ENCODE data around the gene ANKS1A. TPM values are rescaled to one million over a fixed set of nuclear protein-coding genes. Genes with fewer than 3 reads are reported as not detected.

ANKS1A gene
- total and polyA plus RNA-seq, 7 experiments from 2014 or later: 2.1 to 14.8 (median 9.6) TPM

- POLR2A ChIA-PET: no interaction called here
- H3K36me3 Mint-ChIP-seq: peaks cover 0 to 26% (median 14%) of the 10 kb centered on the region in 5 donors
- H3K36me3 ChIP-seq (ENCODE audit: control insufficient read depth in 2 of 3, insufficient read depth in 3 of 3, low read length in 3 of 3): no peaks in the 10 kb centered on the region
- ATAC-seq: no peak
- no peaks in the 10 kb centered on the region for H3K9me3 ChIP-seq (ENCODE audit: control insufficient read depth in 2 of 3, low read length in 3 of 3)
- no peaks in the 10 kb centered on the region for H3K27me3 Mint-ChIP-seq
- H3K27ac Mint-ChIP-seq: no peak overlapping the region
- H3K4me1 Mint-ChIP-seq: peaks cover 0 to 15% (median 5%) of the 10 kb centered on the region in 7 donors
- CTCF ChIA-PET: interaction anchor here (0.5 to 0.7 kb wide), 2 partner anchors 176 to 1360 kb away, joined by 3 to 6 read pairs; partner anchors contain the start of gene BAK1
- no peak for DNase-seq
- H3K4me1 ChIP-seq (ENCODE audit: control insufficient read depth in 2 of 2, insufficient read depth in 2 of 2, low read length in 2 of 2): no peaks in the 10 kb centered on the region
- H3K4me3 ChIP-seq (ENCODE audit: low read length): no peak overlapping the region
- intact Hi-C loops (cut with micrococcal nuclease): no loop called here
- no peaks in the 10 kb centered on the region for H3K27me3 ChIP-seq (ENCODE audit: control insufficient read depth in 2 of 2, insufficient read depth in 2 of 2, low read length in 2 of 2)
- no peak overlapping the region for H3K4me3 Mint-ChIP-seq
- H3K27ac ChIP-seq (ENCODE audit: low read depth, low read length): no peak overlapping the region
- no peaks in the 10 kb centered on the region for H3K9me3 Mint-ChIP-seq
These were observed 51.0 kb downstream of the ANKS1A start for GRCh38 chr6:34940030-34940434.

- Mint-ChIP-seq H3K27me3 (no peaks in the 10 kb centered on the region), H3K9me3 (no peaks in the 10 kb centered on the region), H3K4me1 (peaks cover 0 to 15% (median 5%) of the 10 kb centered on the region in 7 donors), H3K36me3 (peaks cover 0 to 26% (median 14%) of the 10 kb centered on the region in 5 donors), H3K27ac (no peak overlapping the region), H3K4me3 (no peak overlapping the region)
- H3K9me3 ChIP-seq (ENCODE audit: control insufficient read depth in 2 of 3, low read length in 3 of 3): no peaks in the 10 kb centered on the region
- ATAC-seq (no peak), DNase-seq (no peak)
- no peaks in the 10 kb centered on the region for H3K4me1 ChIP-seq (ENCODE audit: control insufficient read depth in 2 of 2, insufficient read depth in 2 of 2, low read length in 2 of 2)
- CTCF ChIA-PET: no interaction called here
- H3K27ac ChIP-seq (ENCODE audit: low read depth, low read length): no peak overlapping the region
- intact Hi-C loops (cut with micrococcal nuclease): no loop called here
- POLR2A ChIA-PET: no interaction called here
- no peaks in the 10 kb centered on the region for H3K27me3 ChIP-seq (ENCODE audit: control insufficient read depth in 2 of 2, insufficient read depth in 2 of 2, low read length in 2 of 2)
- H3K4me3 ChIP-seq (ENCODE audit: low read length): no peak overlapping the region
- no peaks in the 10 kb centered on the region for H3K36me3 ChIP-seq (ENCODE audit: control insufficient read depth in 2 of 3, insufficient read depth in 3 of 3, low read length in 3 of 3)
These were observed 52.4 kb downstream of the ANKS1A start for GRCh38 chr6:34941421-34941820.

- no peaks in the 10 kb centered on the region for H3K9me3 Mint-ChIP-seq
- Histone ChIP-seq H3K27me3 (ENCODE audit: control insufficient read depth in 2 of 2, insufficient read depth in 2 of 2, low read length in 2 of 2) (no peaks in the 10 kb centered on the region), H3K4me3 (ENCODE audit: low read length) (no peak overlapping the region), H3K9me3 (ENCODE audit: control insufficient read depth in 2 of 3, low read length in 3 of 3) (no peaks in the 10 kb centered on the region), H3K27ac (ENCODE audit: low read depth, low read length) (no peak overlapping the region), H3K4me1 (ENCODE audit: control insufficient read depth in 2 of 2, insufficient read depth in 2 of 2, low read length in 2 of 2) (peaks cover 0 to 3% of the 10 kb centered on the region in 2 donors), H3K36me3 (ENCODE audit: control insufficient read depth in 2 of 3, insufficient read depth in 3 of 3, low read length in 3 of 3) (no peaks in the 10 kb centered on the region)
- intact Hi-C loops (cut with micrococcal nuclease): no loop called here
- H3K27ac Mint-ChIP-seq: no peak overlapping the region
- H3K4me1 Mint-ChIP-seq: peaks cover 0 to 23% (median 12%) of the 10 kb centered on the region in 7 donors
- no peak for DNase-seq
- ATAC-seq: no peak
- no peak overlapping the region for H3K4me3 Mint-ChIP-seq
- no peaks in the 10 kb centered on the region for H3K27me3 Mint-ChIP-seq
- ChIA-PET CTCF (no interaction called here), POLR2A (no interaction called here)
- H3K36me3 Mint-ChIP-seq: peaks cover 0 to 21% (median 14%) of the 10 kb centered on the region in 5 donors
These were observed 56.3 kb downstream of the ANKS1A start for GRCh38 chr6:34945317-34945716.

- H3K9me3 Mint-ChIP-seq: no peaks in the 10 kb centered on the region
- Histone ChIP-seq H3K4me1 (ENCODE audit: control insufficient read depth in 2 of 2, insufficient read depth in 2 of 2, low read length in 2 of 2) (peaks cover 0 to 3% of the 10 kb centered on the region in 2 donors), H3K27ac (ENCODE audit: low read depth, low read length) (no peak overlapping the region), H3K27me3 (ENCODE audit: control insufficient read depth in 2 of 2, insufficient read depth in 2 of 2, low read length in 2 of 2) (no peaks in the 10 kb centered on the region), H3K36me3 (ENCODE audit: control insufficient read depth in 2 of 3, insufficient read depth in 3 of 3, low read length in 3 of 3) (no peaks in the 10 kb centered on the region), H3K4me3 (ENCODE audit: low read length) (no peak overlapping the region), H3K9me3 (ENCODE audit: control insufficient read depth in 2 of 3, low read length in 3 of 3) (no peaks in the 10 kb centered on the region)
- H3K4me3 Mint-ChIP-seq: no peak overlapping the region
- no peaks in the 10 kb centered on the region for H3K27me3 Mint-ChIP-seq
- CTCF ChIA-PET: no interaction called here
- DNase-seq: no peak
- ATAC-seq: no peak
- intact Hi-C loops (cut with micrococcal nuclease): no loop called here
- peaks cover 0 to 18% (median 10%) of the 10 kb centered on the region in 5 donors for H3K36me3 Mint-ChIP-seq
- peak overlapping the region in 1 of 9 donors; percentile 34 for H3K27ac Mint-ChIP-seq
- POLR2A ChIA-PET: no interaction called here
- H3K4me1 Mint-ChIP-seq: peaks cover 0 to 16% (median 15%) of the 10 kb centered on the region in 7 donors
These were observed 58.5 kb downstream of the ANKS1A start for GRCh38 chr6:34947561-34947960.

GRCh38 chr6:34949636-34950035, 60.6 kb downstream of the ANKS1A start:
- no peak for ATAC-seq
- CTCF ChIA-PET: interaction anchor here (1.1 kb wide), 1 partner anchor 81 kb away, joined by 3 read pairs; no protein-coding TSS in a partner anchor

GRCh38 chr6:34950849-34951248, 61.8 kb downstream of the ANKS1A start:
- ChIA-PET CTCF (interaction anchor here (0.6 to 0.7 kb wide), 2 partner anchors 20 to 37 kb away, joined by 3 read pairs; no protein-coding TSS in a partner anchor), POLR2A (no interaction called here)
- Mint-ChIP-seq H3K36me3 (peaks cover 0 to 10% (median 0%) of the 10 kb centered on the region in 5 donors), H3K27ac (no peak overlapping the region), H3K9me3 (no peaks in the 10 kb centered on the region), H3K4me3 (no peak overlapping the region), H3K27me3 (no peaks in the 10 kb centered on the region), H3K4me1 (peaks cover 6 to 30% (median 18%) of the 10 kb centered on the region in 7 donors)
- no peaks in the 10 kb centered on the region for H3K9me3 ChIP-seq (ENCODE audit: control insufficient read depth in 2 of 3, low read length in 3 of 3)
- no peak overlapping the region for H3K27ac ChIP-seq (ENCODE audit: low read depth, low read length)
- no peaks in the 10 kb centered on the region for H3K27me3 ChIP-seq (ENCODE audit: control insufficient read depth in 2 of 2, insufficient read depth in 2 of 2, low read length in 2 of 2)
- H3K36me3 ChIP-seq (ENCODE audit: control insufficient read depth in 2 of 3, insufficient read depth in 3 of 3, low read length in 3 of 3): no peaks in the 10 kb centered on the region
- DNase-seq (no peak), ATAC-seq (no peak)
- H3K4me3 ChIP-seq (ENCODE audit: low read length): no peak overlapping the region
- peaks cover 3 to 5% of the 10 kb centered on the region in 2 donors for H3K4me1 ChIP-seq (ENCODE audit: control insufficient read depth in 2 of 2, insufficient read depth in 2 of 2, low read length in 2 of 2)
- intact Hi-C loops (cut with micrococcal nuclease): no loop called here

More at GRCh38 chr6:34949636-34950035, 60.6 kb downstream of the ANKS1A start:
- Mint-ChIP-seq H3K9me3 (no peaks in the 10 kb centered on the region), H3K4me1 (peaks cover 2 to 21% (median 12%) of the 10 kb centered on the region in 7 donors), H3K4me3 (no peak overlapping the region), H3K27me3 (no peaks in the 10 kb centered on the region), H3K36me3 (peaks cover 0 to 12% (median 0%) of the 10 kb centered on the region in 5 donors), H3K27ac (no peak overlapping the region)
- no peaks in the 10 kb centered on the region for H3K36me3 ChIP-seq (ENCODE audit: control insufficient read depth in 2 of 3, insufficient read depth in 3 of 3, low read length in 3 of 3)
- intact Hi-C loops (cut with micrococcal nuclease): no loop called here
- no peak for DNase-seq
- no peaks in the 10 kb centered on the region for H3K9me3 ChIP-seq (ENCODE audit: control insufficient read depth in 2 of 3, low read length in 3 of 3)
- H3K27ac ChIP-seq (ENCODE audit: low read depth, low read length): no peak overlapping the region
- no peaks in the 10 kb centered on the region for H3K27me3 ChIP-seq (ENCODE audit: control insufficient read depth in 2 of 2, insufficient read depth in 2 of 2, low read length in 2 of 2)
- POLR2A ChIA-PET: no interaction called here
- peaks cover 0 to 3% of the 10 kb centered on the region in 2 donors for H3K4me1 ChIP-seq (ENCODE audit: control insufficient read depth in 2 of 2, insufficient read depth in 2 of 2, low read length in 2 of 2)
- H3K4me3 ChIP-seq (ENCODE audit: low read length): no peak overlapping the region

- H3K27me3 Mint-ChIP-seq: no peaks in the 10 kb centered on the region
- ChIA-PET POLR2A (no interaction called here), CTCF (no interaction called here)
- intact Hi-C loops (cut with micrococcal nuclease): no loop called here
- Histone ChIP-seq H3K4me1 (ENCODE audit: control insufficient read depth in 2 of 2, insufficient read depth in 2 of 2, low read length in 2 of 2) (peaks cover 0 to 5% of the 10 kb centered on the region in 2 donors), H3K27ac (ENCODE audit: low read depth, low read length) (no peak overlapping the region), H3K36me3 (ENCODE audit: control insufficient read depth in 2 of 3, insufficient read depth in 3 of 3, low read length in 3 of 3) (no peaks in the 10 kb centered on the region), H3K9me3 (ENCODE audit: control insufficient read depth in 2 of 3, low read length in 3 of 3) (no peaks in the 10 kb centered on the region), H3K4me3 (ENCODE audit: low read length) (no peak overlapping the region), H3K27me3 (ENCODE audit: control insufficient read depth in 2 of 2, insufficient read depth in 2 of 2, low read length in 2 of 2) (no peaks in the 10 kb centered on the region)
- no peak overlapping the region for H3K4me3 Mint-ChIP-seq
- DNase-seq (no peak), ATAC-seq (no peak)
- H3K9me3 Mint-ChIP-seq: no peaks in the 10 kb centered on the region
- H3K36me3 Mint-ChIP-seq: peaks cover 0 to 11% (median 0%) of the 10 kb centered on the region in 5 donors
- peaks cover 6 to 34% (median 22%) of the 10 kb centered on the region in 7 donors for H3K4me1 Mint-ChIP-seq
- no peak overlapping the region for H3K27ac Mint-ChIP-seq
These were observed 62.7 kb downstream of the ANKS1A start for GRCh38 chr6:34951731-34952130.
